SH-SY5Y (cell line): ENCODE data around the gene ING2.

Experiments
- GATA2 ChIP-seq: IDR thresholded peaks from 2 replicates; pipeline ENCODE4 v1.6.1; 2011; ENCODE audit warnings: mild to moderate bottlenecking, low read depth, low read length
- GATA3 ChIP-seq: IDR thresholded peaks from 2 replicates; pipeline ENCODE4 v1.6.1; 2011; ENCODE audit warnings: low read depth, mild to moderate bottlenecking, low read length, moderate library complexity

DNA sequence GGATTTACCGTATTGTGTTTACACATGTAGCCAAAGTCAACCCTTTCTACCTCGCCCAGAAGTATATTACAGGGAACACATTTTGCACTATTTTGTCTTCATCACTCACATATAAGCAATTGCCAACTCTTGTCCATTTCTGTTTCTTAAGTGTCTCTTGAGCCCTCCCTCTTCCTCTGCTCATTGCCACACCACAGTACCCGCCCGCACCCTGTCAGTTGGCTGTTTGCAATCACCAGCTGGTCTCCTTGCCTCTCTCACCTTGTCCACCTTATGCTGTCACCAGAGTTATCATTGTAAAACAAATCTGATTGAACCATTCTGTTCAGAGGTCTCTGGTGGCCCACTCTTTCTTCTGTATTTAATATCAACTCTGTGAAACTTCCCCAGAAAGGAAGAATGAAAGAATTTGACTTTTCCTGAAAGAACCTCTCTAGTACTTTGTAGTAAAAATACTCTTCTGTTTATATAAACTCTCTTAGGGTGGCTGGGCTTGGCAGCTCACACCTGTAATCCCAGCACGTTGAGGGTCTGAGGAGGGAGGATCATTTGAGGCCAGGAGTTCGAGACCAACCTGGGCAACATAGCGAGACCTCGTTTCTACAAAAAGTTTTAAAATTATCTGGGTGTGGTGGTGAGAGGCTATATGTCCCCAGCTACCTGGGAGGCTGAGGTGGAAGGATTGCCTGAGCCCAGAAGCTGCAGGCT is 50.2 kb downstream of the ING2 start:
- TF ChIP-seq GATA2 (no peak), GATA3 (no peak)
